Measurements from ENCODE around the gene HSD17B11.
"Not testable (repeated sequence)": the region's sequence is repeated elsewhere in the genome, so short reads cannot be mapped to it uniquely, and the experiment has no call there.

The HSD17B11 gene

GRCh38 chr4:87354168-87355102, 36.6 kb downstream of the HSD17B11 start:
- DNase-seq = no peak

- peak in 1 of 2 donors; percentile 5 for DNase-seq
Measured at GRCh38 chr4:87353592-87353991, 37.4 kb downstream of the HSD17B11 start.

GRCh38 chr4:87345139-87345538, 45.8 kb downstream of the HSD17B11 start:
- no peak for DNase-seq

- DNase-seq = no peak
Measured at GRCh38 chr4:87342872-87343271, 48.1 kb downstream of the HSD17B11 start.

GRCh38 chr4:87341954-87342635, 48.9 kb downstream of the HSD17B11 start:
- not testable (repeated sequence) for DNase-seq

- DNase-seq = no peak
Measured at GRCh38 chr4:87339440-87339839, 51.5 kb downstream of the HSD17B11 start.

GRCh38 chr4:87337361-87337760, 53.6 kb downstream of the HSD17B11 start:
- DNase-seq = no peak

GRCh38 chr4:87333267-87333666, 57.7 kb downstream of the HSD17B11 start:
- no peak for DNase-seq

- DNase-seq = no peak
Measured at GRCh38 chr4:87330761-87331160, 60.2 kb downstream of the HSD17B11 start.

- no peak for DNase-seq
Measured at GRCh38 chr4:87327136-87327535, 63.9 kb downstream of the HSD17B11 start.

- no peak for DNase-seq
Measured at GRCh38 chr4:87326460-87326859, 64.5 kb downstream of the HSD17B11 start.

- DNase-seq = no peak
Measured at GRCh38 chr4:87322754-87323153, 68.2 kb downstream of the HSD17B11 start, which contains the start of gene HSD17B13. HSD17B13 (minus strand) TSS chr4:87322882; CDS start chr4:87322841, 41 bp downstream.

- DNase-seq = no peak
Measured at GRCh38 chr4:87321888-87322287, 69.1 kb downstream of the HSD17B11 start.

- DNase-seq = no peak
Measured at GRCh38 chr4:87317527-87317926, 73.5 kb downstream of the HSD17B11 start.

- no peak for DNase-seq
Measured at GRCh38 chr4:87316961-87317360, 74.0 kb downstream of the HSD17B11 start.

- not testable (repeated sequence) for DNase-seq
Measured at GRCh38 chr4:87315000-87315399, 76.0 kb downstream of the HSD17B11 start.

- DNase-seq = no peak
Measured at GRCh38 chr4:87313756-87314155, 77.2 kb downstream of the HSD17B11 start.

- no peak for DNase-seq
Measured at GRCh38 chr4:87311684-87312083, 79.3 kb downstream of the HSD17B11 start.

GRCh38 chr4:87310691-87311335, 80.2 kb downstream of the HSD17B11 start:
- DNase-seq = no peak

GRCh38 chr4:87309625-87310024, 81.4 kb downstream of the HSD17B11 start:
- no peak for DNase-seq

GRCh38 chr4:87306056-87306455, 84.9 kb downstream of the HSD17B11 start:
- no peak for DNase-seq

- DNase-seq = no peak
Measured at GRCh38 chr4:87305562-87305961, 85.4 kb downstream of the HSD17B11 start.

GRCh38 chr4:87304745-87305432, 86.1 kb downstream of the HSD17B11 start:
- DNase-seq = no peak

Data from inflammatory macrophage (primary cell).